ENCODE results near the gene RNF39.

The RNF39 gene

GRCh38 chr6:30067460-30068139 lies 8.0 kb downstream of the RNF39 start:
- FAIRE-seq: no peak
- TF ChIP-seq POLR2AphosphoS5 (IDR thresholded peaks at IDR 0.05; ENCODE audit: low read depth, low read length): no peak
- no peak for TF ChIP-seq TAF1 (IDR thresholded peaks at IDR 0.05; ENCODE audit: borderline replicate concordance, low read depth, low read length)
- no peak for TF ChIP-seq POLR2A (IDR thresholded peaks at IDR 0.05; ENCODE audit: low read depth, low read length)
- DNase-seq (ENCODE audit: insufficient read length): no peak

DNA sequence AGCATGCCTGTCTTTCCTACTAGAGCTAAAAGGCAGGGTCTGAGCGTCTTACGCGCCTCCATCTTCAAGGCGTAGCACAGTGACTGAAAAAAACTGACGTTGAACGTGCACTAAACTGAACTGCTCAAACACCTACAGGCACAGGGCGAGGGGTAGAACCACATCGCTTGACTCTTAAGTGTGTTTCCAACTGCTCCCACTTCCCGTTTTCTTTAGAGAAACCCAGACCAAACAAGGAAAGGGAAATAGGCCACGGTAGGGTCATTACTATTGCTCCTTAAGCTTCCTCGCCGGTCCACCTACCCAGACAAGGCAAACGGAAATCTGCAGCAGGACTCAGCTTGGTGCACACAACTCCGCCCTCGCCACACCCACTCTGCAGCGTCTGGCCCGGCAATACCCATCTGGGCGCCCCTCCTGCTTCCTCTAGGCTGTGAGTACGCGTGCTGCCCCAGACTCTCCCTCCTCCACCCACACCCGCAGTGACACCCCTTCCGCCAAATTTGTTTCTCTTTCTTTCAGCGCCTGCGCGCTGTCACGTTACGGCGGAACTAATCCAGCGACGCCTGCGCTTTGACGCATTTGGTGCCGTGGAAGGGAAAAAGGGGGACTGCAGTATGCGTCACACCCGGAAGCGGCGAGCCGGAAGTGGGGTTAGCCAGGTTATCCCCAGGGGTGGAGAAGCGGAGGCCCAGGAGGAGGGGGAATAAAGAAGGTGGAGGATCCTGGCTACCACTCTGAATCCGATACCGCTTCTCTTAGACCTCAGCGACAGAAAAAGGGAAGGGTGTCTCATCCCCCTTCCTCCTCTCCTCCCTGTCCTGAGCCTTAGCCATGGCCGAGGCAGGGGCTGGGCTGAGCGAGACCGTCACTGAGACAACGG lies 8.8 kb downstream of the RNF39 start, which contains the start of gene PPP1R11:
Gene PPP1R11 (plus strand): TSS at position 622 of the 883 bp plus-strand sequence. CDS start 213 bp downstream, at position 835.
- DNase-seq (ENCODE audit: insufficient read length): peak; percentile 76
- TF ChIP-seq TAF1 (IDR thresholded peaks at IDR 0.05; ENCODE audit: borderline replicate concordance, low read depth, low read length): 0 out of 2 replicates have a peak, but pooled peaks have one; percentile 54
- peak; percentile 92 for TF ChIP-seq POLR2AphosphoS5 (IDR thresholded peaks at IDR 0.05; ENCODE audit: low read depth, low read length)
- peak; percentile 88 for TF ChIP-seq POLR2A (IDR thresholded peaks at IDR 0.05; ENCODE audit: low read depth, low read length)
- peak; percentile 100 for FAIRE-seq

- no peak for DNase-seq (ENCODE audit: insufficient read length)
- TF ChIP-seq POLR2AphosphoS5 (IDR thresholded peaks at IDR 0.05; ENCODE audit: low read depth, low read length): no peak
- no peak for TF ChIP-seq POLR2A (IDR thresholded peaks at IDR 0.05; ENCODE audit: low read depth, low read length)
- TF ChIP-seq TAF1 (IDR thresholded peaks at IDR 0.05; ENCODE audit: borderline replicate concordance, low read depth, low read length): no peak
- no peak for FAIRE-seq
Measured at GRCh38 chr6:30066082-30066481, 9.5 kb downstream of the RNF39 start.

DNA sequence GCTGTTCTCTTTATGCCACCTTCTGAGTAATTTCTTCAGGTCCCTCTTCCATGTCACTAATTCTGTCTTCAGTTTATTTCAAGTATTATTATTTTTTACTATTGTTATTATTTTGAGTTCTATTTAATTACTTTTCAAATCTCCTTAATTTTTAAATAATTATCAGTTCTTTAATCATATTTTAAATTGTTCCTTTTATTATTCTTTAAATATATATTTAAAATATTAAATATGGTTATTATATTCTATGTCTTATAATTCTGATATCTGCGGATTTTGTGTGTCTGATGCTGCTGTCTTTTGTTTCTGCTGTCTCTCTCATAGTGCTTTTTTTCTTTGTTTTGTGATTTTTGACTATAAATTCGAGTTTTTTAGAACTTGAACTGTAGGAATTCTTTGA lies 12.3 kb downstream of the RNF39 start:
- DNase-seq (ENCODE audit: insufficient read length) (no peak), FAIRE-seq (no peak)
- no peak for TF ChIP-seq POLR2AphosphoS5 (IDR thresholded peaks at IDR 0.05; ENCODE audit: low read depth, low read length)
- no peak for TF ChIP-seq POLR2A (IDR thresholded peaks at IDR 0.05; ENCODE audit: low read depth, low read length)
- no peak for TF ChIP-seq TAF1 (IDR thresholded peaks at IDR 0.05; ENCODE audit: borderline replicate concordance, low read depth, low read length)

GRCh38 chr6:30062471-30063178 lies 12.9 kb downstream of the RNF39 start:
- TF ChIP-seq POLR2A (IDR thresholded peaks at IDR 0.05; ENCODE audit: low read depth, low read length) (no peak), TAF1 (IDR thresholded peaks at IDR 0.05; ENCODE audit: borderline replicate concordance, low read depth, low read length) (no peak), POLR2AphosphoS5 (IDR thresholded peaks at IDR 0.05; ENCODE audit: low read depth, low read length) (no peak)
- DNase-seq (ENCODE audit: insufficient read length) (no peak), FAIRE-seq (no peak)

- no peak for FAIRE-seq
- DNase-seq (ENCODE audit: insufficient read length): no peak
Measured at GRCh38 chr6:30061858-30062458, 13.6 kb downstream of the RNF39 start.

DNA sequence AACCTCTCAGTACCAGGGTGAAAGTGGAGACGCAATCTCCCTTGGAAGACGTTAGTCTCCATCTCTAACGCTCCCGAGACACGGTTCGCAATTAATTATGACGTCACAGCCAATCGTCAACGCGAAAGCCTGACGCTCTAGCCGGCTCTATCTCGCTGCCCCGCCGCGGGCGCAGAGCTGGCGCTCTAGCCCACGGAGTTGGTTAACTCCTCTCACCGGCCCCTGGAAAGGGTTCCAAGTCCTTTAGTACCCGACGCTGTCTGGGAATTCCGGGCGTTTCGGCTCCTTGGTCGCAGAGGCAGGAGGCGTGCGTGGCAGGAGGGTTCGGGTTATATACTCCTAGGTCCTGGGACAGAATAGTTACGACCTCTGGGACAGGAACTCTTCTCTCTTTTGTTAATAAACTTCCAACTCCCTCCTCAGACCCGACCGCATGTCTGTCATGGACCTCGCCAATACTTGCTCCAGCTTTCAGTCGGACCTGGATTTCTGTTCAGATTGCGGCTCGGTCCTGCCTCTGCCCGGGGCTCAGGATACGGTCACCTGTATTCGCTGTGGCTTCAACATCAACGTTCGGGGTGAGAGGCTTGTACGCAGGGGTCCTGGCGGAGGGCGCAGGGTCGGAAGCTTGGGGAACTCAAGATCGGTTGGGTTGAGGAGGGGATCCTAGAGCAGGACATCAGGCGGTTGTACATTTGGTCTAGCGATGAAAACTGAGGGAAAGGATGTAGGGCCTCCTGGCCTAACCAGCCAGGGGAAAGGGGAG lies 14.3 kb downstream of the RNF39 start, which contains the start of gene POLR1H:
Gene POLR1H (plus strand): TSS at position 174 of the 766 bp plus-strand sequence. CDS start 260 bp downstream, at position 434.
- TF ChIP-seq POLR2AphosphoS5 (IDR thresholded peaks at IDR 0.05; ENCODE audit: low read depth, low read length): peak; percentile 96
- TF ChIP-seq TAF1 (IDR thresholded peaks at IDR 0.05; ENCODE audit: borderline replicate concordance, low read depth, low read length): peak; percentile 94
- TF ChIP-seq POLR2A (IDR thresholded peaks at IDR 0.05; ENCODE audit: low read depth, low read length): peak; percentile 95
- peak; percentile 96 for FAIRE-seq

More at GRCh38 chr6:30061858-30062458, 13.6 kb downstream of the RNF39 start:
- TF ChIP-seq POLR2AphosphoS5 (IDR thresholded peaks at IDR 0.05; ENCODE audit: low read depth, low read length) (no peak), TAF1 (IDR thresholded peaks at IDR 0.05; ENCODE audit: borderline replicate concordance, low read depth, low read length) (no peak), POLR2A (IDR thresholded peaks at IDR 0.05; ENCODE audit: low read depth, low read length) (no peak)

GRCh38 chr6:30060606-30061091 lies 14.9 kb downstream of the RNF39 start:
- TF ChIP-seq POLR2A (IDR thresholded peaks at IDR 0.05; ENCODE audit: low read depth, low read length) (no peak), POLR2AphosphoS5 (IDR thresholded peaks at IDR 0.05; ENCODE audit: low read depth, low read length) (no peak), TAF1 (IDR thresholded peaks at IDR 0.05; ENCODE audit: borderline replicate concordance, low read depth, low read length) (no peak)
- no peak for DNase-seq (ENCODE audit: insufficient read length)
- FAIRE-seq: peak; percentile 42

More for the DNA sequence above, 14.3 kb downstream of the RNF39 start, which contains the start of gene POLR1H:
- peak; percentile 70 for DNase-seq (ENCODE audit: insufficient read length)

DNA sequence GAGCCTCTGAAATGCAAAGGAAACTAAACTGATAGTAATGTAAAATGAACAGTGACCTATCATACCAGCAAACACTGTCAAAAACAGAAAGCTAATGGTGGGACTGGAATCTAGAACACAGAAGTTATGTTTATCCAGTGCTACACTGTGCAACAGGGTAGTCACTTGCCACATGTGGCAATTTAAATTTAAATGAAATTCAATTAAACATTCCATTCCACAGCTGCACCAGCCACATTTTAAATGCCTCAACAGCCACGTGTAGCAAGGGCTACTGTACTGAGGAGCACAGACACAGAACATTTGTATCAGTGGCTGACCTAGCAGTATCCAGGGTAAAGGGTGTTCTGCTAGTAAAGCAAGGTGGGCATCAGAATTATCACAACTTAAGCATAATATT lies 20.1 kb downstream of the RNF39 start:
- DNase-seq (ENCODE audit: insufficient read length) (no peak), FAIRE-seq (no peak)
- TF ChIP-seq POLR2AphosphoS5 (IDR thresholded peaks at IDR 0.05; ENCODE audit: low read depth, low read length): no peak
- no peak for TF ChIP-seq POLR2A (IDR thresholded peaks at IDR 0.05; ENCODE audit: low read depth, low read length)
- no peak for TF ChIP-seq TAF1 (IDR thresholded peaks at IDR 0.05; ENCODE audit: borderline replicate concordance, low read depth, low read length)

DNA sequence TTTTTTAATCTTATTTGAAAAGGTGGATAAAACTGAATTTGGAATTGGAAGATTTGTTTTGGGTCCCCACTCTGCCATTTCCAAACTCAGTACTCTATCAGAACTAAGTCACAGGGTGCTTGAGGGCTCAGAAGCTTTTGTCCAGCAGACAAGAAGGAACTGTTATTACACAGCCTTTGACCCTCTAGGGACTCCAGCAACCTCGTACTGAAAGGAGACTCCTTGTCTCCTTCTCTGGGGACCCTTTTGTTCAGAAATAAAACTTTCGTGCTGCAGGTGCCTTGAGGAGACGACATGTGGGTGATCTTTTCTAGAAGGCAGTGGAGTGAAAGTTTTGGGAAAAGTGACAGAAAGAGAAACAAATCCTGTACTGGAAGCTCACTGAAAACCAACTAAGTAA lies 21.9 kb downstream of the RNF39 start:
- TF ChIP-seq POLR2AphosphoS5 (IDR thresholded peaks at IDR 0.05; ENCODE audit: low read depth, low read length) (no peak), TAF1 (IDR thresholded peaks at IDR 0.05; ENCODE audit: borderline replicate concordance, low read depth, low read length) (no peak), POLR2A (IDR thresholded peaks at IDR 0.05; ENCODE audit: low read depth, low read length) (no peak)
- DNase-seq (ENCODE audit: insufficient read length) (no peak), FAIRE-seq (no peak)

All from GM12892 (cell line).